Medulla oblongata (tissue), 1 donor: Measurements from ENCODE around the gene FRRS1.

Experiments used
- DNase-seq: peaks from one replicate; pipeline ENCODE4 v3.0.0-alpha.2; 2015; ENCODE audit errors: extremely low spot score

FRRS1 gene

GRCh38 chr1:99764909-99765308 lies 1.5 kb downstream of the FRRS1 start:
- no peak for DNase-seq

DNA sequence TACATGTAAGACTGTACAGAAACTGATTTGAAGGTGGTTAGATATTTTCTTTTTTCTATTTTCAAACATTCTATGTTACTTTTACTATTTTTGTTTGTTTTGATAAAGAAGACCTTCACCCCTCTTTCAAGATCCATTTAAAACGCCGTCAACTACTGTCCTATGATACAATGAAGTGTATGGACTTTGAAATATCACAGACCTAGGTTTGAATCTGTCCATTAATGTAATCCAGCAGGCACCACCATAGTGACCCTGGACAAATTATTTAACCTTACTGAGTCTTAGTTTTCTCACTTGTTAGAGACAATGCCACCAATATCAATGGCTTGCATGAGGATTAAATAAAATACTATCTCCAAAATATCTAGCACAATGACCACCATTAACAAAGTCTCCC lies 2.0 kb downstream of the FRRS1 start:
- no peak for DNase-seq

GRCh38 chr1:99763956-99764355 lies 2.5 kb downstream of the FRRS1 start:
- no peak for DNase-seq

GRCh38 chr1:99761774-99762173 lies 4.7 kb downstream of the FRRS1 start:
- DNase-seq = no peak

- DNase-seq = no peak
These were observed 6.8 kb downstream of the FRRS1 start for GRCh38 chr1:99759518-99760160.

- peak; percentile 14 for DNase-seq
These were observed 7.5 kb downstream of the FRRS1 start for GRCh38 chr1:99758686-99759517.

GRCh38 chr1:99758073-99758511 lies 8.3 kb downstream of the FRRS1 start:
- no peak for DNase-seq

GRCh38 chr1:99756598-99756997 lies 9.8 kb downstream of the FRRS1 start:
- no peak for DNase-seq

GRCh38 chr1:99755664-99756063 lies 10.8 kb downstream of the FRRS1 start:
- no peak for DNase-seq

DNA sequence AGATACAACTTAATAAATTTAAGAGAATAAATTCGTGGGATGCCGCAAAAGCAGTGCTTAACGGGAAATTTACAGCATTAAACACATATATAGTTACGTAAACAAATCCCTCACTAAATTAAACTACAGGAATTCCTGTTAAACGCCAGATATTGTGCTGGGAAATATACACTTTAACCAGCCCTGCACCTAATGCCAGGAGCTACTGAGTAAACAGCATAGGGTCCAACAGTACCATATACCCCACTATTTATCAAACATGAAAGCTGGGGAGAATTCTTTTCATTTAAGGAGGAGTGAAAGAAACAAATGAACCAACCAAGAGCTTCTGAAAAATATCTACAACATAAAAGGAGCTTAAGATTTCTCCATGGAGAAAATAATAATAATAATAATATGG lies 11.7 kb downstream of the FRRS1 start:
- DNase-seq = no peak

GRCh38 chr1:99754055-99754626 lies 12.3 kb downstream of the FRRS1 start:
- DNase-seq = no peak

GRCh38 chr1:99751877-99752504 lies 14.4 kb downstream of the FRRS1 start:
- DNase-seq = no peak

DNA sequence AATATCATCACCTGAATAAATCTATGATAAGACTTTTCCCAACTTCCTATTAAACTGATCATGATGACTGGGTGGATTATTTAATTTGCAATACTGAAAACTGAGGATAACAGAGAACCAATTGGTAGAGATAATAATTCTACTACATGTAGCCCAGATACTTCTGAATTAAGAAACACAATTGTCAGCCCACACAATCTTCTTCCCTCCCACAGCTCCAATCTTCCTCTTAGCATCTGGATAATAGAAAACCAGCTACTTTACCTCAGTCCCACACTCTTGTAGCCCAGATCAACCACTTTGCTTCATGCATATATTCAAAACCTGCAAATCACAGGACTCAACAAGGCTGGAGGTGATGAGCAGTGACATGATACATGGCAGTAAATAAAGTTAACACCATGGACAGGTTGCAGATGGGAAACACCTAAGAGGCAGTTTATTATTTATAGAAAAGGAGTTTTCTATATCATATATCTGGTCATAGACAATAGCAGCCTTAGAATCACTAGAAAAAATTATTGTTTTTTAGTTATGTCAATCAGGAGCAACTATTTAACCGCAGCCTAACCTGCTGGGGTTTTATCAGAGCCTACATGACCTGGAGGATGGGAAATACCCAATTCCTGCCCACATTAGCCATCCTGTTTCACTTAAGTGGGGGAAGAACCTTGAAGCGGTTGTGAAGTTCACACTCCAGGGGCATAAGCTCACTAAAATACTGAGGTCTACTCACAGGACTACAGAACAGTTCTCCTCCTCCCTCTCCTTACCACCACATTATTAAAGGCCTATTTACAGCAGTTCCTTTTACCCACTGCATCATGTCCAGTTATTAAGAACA lies 16.7 kb downstream of the FRRS1 start:
- no peak for DNase-seq

DNA sequence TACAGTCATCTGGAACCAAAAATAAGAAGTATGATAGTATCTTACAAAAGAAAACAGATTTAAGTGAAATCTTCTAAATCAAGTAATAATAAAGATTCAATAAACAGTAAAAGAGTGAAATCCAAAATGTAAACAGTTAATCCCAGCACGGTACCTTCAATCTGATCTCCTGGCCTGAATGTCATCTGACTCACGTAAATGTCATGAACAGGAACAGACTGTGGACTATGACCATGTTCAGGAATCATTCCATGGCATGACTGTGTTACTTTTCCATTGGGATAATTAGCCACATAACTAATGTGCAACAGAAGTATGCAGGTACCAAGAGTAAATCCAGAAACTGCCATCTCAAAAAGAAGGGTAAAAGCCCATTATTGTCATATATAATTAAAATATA lies 18.0 kb downstream of the FRRS1 start:
- DNase-seq = no peak

DNA sequence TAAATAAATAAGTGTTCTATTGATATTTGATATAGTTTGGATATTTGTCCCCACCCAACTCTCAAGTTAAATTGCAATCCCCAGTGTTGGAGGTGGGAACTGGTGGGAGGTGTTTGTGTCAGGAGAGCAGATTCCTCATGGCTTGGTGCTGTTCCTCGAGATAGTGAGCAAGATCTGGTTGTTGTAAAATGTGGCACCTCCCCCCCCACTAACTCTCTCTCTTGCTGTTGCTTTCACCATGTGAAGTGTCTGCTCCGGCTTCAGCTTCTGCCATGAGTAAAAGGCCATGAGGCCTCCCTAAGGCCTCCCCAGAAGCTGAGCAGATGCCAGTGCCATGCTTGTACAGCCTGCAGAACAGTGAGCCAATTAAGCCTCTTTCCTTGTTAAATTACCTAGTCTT lies 20.8 kb downstream of the FRRS1 start:
- DNase-seq = no peak

DNA sequence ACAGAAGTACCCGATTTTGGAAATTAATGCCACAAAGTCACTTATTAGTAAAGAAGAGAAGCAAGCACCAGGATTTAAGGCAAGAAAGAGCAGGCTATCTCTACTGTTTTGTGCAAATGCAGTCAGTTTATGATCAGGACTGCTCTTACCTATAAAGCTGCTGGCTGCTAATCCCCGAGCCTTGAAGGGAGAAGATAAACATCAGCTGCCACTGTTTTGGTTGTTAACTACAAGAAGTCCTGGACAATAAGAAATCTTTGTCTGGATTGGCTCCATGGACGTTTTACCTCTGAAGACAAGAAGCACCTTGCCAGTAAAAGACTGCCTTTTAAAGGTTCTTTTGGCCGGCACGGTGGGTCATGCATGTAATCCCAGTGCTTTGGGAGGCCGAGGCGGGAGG lies 21.4 kb downstream of the FRRS1 start:
- DNase-seq = no peak

DNA sequence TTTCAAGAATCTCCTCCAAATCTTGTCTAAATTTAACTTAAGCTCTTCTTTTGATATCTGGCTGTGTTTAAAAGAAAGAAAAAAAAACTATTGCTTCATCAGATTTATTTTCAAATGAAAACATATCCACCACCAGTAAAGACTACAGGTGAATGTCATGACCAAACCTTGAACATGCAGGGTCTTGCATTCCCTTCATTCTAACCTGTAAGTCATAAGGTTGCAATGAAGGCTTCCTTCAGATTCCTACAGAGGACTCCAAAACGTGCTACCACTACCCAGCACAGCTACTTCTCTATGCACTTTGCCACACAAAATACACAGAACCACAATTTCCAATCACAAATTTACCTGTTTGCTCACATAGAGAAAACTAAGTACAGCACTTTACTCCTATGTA lies 26.3 kb downstream of the FRRS1 start:
- DNase-seq = no peak

- no peak for DNase-seq
These were observed 27.5 kb downstream of the FRRS1 start for GRCh38 chr1:99738858-99739465.

DNA sequence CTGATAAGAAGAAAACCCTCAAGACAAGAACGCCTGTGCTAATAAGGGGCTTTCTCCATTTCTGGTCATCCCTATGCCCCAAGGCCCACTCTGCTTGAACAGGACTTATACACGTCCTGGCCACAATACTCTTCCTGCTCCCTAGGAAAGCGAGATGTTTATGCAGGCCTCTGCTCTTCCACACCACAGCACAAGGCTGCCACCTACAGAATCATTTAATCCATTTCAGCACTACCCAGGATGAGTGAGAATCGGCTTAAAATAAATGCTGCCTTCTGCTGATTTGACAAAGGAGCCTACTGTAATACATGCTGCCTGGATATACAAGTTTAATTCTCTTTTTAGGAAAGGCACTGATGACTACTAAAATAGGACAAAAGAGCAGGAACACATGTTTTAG lies 29.4 kb downstream of the FRRS1 start:
- peak; percentile 77 for DNase-seq

- no peak for DNase-seq
These were observed 30.6 kb downstream of the FRRS1 start for GRCh38 chr1:99735852-99736251.

DNA sequence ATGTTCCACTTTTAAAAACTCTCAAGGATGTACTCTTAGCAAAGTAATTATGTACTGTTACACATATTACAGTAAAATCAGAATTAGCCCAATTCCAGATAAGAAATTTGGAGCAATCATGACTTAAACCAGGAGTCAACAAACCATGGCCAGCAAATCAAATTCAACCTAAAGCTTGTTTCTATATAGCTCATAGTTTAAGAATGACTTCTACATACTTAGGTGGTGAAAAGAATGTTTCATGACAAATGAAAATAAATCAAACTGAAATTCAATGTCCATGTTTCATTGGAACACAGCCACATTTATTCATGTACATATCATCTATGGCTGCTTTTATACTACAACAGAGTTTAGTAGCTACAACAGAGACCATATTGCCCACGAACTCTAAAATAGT lies 35.1 kb downstream of the FRRS1 start:
- DNase-seq = no peak
